Measurements from ENCODE around the gene GPC3.

DNA sequence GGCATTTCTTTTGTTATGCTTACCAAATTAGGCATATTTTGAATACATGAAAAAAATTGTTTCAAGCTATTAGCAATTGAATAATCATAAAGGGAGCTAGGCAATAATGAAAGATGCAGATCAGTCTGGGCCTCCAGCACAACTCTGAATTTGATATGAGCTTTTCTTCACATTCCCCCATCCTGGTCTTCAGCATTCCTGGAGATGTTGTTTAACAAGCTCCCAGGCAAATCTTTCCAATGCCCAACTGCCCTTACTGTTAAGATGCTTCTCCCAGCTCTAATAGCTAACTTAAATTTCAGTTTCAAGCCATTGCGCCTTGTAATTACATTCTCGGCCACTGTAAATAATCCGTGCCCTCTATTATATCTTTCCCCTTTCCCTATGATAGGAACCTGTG is 19.2 kb downstream of the GPC3 start:
- TF ChIP-seq, protein P1, sequence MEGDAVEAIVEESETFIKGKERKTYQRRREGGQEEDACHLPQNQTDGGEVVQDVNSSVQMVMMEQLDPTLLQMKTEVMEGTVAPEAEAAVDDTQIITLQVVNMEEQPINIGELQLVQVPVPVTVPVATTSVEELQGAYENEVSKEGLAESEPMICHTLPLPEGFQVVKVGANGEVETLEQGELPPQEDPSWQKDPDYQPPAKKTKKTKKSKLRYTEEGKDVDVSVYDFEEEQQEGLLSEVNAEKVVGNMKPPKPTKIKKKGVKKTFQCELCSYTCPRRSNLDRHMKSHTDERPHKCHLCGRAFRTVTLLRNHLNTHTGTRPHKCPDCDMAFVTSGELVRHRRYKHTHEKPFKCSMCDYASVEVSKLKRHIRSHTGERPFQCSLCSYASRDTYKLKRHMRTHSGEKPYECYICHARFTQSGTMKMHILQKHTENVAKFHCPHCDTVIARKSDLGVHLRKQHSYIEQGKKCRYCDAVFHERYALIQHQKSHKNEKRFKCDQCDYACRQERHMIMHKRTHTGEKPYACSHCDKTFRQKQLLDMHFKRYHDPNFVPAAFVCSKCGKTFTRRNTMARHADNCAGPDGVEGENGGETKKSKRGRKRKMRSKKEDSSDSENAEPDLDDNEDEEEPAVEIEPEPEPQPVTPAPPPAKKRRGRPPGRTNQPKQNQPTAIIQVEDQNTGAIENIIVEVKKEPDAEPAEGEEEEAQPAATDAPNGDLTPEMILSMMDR (conservative IDR thresholded peaks at IDR 0.05), result no peak
- TF ChIP-seq ZFX (IDR thresholded peaks at IDR 0.05), result no peak

Measured in C4-2B (cell line).